GM18505 (cell line): Measurements from ENCODE around the gene DNAJC8.

Source experiments
- ATAC-seq: cut with Tn5 transposase; IDR thresholded peaks from one replicate; pipeline ENCODE4 v1.9.1; 2021; ENCODE audit not compliant: unreplicated experiment
- POLR2A ChIP-seq: IDR thresholded peaks from 4 replicates; pipeline ENCODE4 v1.6.1; 2011; ENCODE audit warnings: borderline replicate concordance; ENCODE audit not compliant: insufficient read depth, insufficient read length; ENCODE audit errors: extremely low read depth

DNAJC8 gene

GRCh38 chr1:28159680-28160079, 73.1 kb downstream of the DNAJC8 start:
- no peak for ATAC-seq
- no peak for TF ChIP-seq POLR2A

- ATAC-seq, result no peak
- TF ChIP-seq POLR2A, result no peak
Observed at GRCh38 chr1:28159243-28159642, 73.6 kb downstream of the DNAJC8 start.

GRCh38 chr1:28157894-28158293, 74.9 kb downstream of the DNAJC8 start:
- no peak for ATAC-seq
- TF ChIP-seq POLR2A, result no peak

- no peak for ATAC-seq
- no peak for TF ChIP-seq POLR2A
Observed at GRCh38 chr1:28156821-28157220, 76.0 kb downstream of the DNAJC8 start.

- no peak for ATAC-seq
- no peak for TF ChIP-seq POLR2A
Observed at GRCh38 chr1:28155628-28156027, 77.2 kb downstream of the DNAJC8 start.

- no peak for TF ChIP-seq POLR2A
Observed at GRCh38 chr1:28154078-28154594, 78.7 kb downstream of the DNAJC8 start.

More at GRCh38 chr1:28154078-28154594, 78.7 kb downstream of the DNAJC8 start:
- ATAC-seq, result no peak
